Measurements from ENCODE around the gene CFAP61.

Gene CFAP61

DNA sequence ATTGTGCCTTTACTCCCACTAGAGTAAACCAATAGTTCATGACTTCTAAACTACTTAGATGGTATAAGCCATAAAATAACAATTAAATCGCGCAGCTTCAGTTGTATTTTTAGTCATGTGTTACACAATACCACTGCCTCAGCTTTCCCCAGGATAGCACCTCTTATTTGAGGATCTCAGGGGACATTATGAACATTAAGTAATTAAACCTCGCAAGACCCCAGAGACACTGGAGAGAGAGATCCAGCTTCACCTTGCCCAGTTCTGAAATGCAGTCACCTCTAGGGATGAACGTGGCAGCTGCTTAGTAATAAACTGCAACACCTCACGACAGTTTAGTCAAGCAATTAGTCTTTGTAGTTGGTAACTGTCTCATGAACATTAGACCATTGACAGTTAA, 87.1 kb downstream of the CFAP61 start:
- TF ChIP-seq, protein P1, sequence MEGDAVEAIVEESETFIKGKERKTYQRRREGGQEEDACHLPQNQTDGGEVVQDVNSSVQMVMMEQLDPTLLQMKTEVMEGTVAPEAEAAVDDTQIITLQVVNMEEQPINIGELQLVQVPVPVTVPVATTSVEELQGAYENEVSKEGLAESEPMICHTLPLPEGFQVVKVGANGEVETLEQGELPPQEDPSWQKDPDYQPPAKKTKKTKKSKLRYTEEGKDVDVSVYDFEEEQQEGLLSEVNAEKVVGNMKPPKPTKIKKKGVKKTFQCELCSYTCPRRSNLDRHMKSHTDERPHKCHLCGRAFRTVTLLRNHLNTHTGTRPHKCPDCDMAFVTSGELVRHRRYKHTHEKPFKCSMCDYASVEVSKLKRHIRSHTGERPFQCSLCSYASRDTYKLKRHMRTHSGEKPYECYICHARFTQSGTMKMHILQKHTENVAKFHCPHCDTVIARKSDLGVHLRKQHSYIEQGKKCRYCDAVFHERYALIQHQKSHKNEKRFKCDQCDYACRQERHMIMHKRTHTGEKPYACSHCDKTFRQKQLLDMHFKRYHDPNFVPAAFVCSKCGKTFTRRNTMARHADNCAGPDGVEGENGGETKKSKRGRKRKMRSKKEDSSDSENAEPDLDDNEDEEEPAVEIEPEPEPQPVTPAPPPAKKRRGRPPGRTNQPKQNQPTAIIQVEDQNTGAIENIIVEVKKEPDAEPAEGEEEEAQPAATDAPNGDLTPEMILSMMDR (IDR thresholded peaks at IDR 0.05; ENCODE audit: low read depth, low read length), result no peak
- TF ChIP-seq, protein P2, sequence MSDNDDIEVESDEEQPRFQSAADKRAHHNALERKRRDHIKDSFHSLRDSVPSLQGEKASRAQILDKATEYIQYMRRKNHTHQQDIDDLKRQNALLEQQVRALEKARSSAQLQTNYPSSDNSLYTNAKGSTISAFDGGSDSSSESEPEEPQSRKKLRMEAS (IDR thresholded peaks at IDR 0.05; ENCODE audit: low read depth, low read length), result no peak
- no peak for TF ChIP-seq POLR2A (IDR thresholded peaks at IDR 0.05; ENCODE audit: extremely low read depth, insufficient read length)
- no peak for TF ChIP-seq MYC (IDR thresholded peaks at IDR 0.05; ENCODE audit: low read depth, low read length)
- H3K4me3 ChIP-seq (ENCODE audit: low read depth, low read length), result no peak overlapping the region
- no peak for DNase-seq (ENCODE audit: low read depth)

DNA sequence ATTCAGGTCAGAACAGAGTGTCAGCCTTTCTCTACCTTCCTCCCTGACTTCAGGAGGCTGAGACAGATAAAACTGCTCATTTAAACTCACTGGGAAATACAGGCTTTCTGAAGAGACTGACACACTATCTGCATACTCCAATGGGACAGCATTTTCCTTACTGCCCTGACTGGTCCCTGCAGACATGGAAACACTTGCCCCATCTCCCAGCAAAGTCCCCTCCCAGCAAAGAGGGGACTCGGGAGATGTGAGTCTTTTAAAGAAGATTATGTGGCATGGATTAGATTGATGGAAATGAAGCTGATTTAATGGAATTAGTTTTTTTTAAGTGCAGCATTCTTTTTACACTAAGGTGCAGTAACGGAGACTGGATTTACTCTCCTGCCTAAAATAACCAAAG, 90.8 kb downstream of the CFAP61 start:
- TF ChIP-seq MYC (IDR thresholded peaks at IDR 0.05; ENCODE audit: low read depth, low read length) (no peak), POLR2A (IDR thresholded peaks at IDR 0.05; ENCODE audit: extremely low read depth, insufficient read length) (no peak)
- TF ChIP-seq, protein P2 (IDR thresholded peaks at IDR 0.05; ENCODE audit: low read depth, low read length), result no peak
- TF ChIP-seq, protein P1 (IDR thresholded peaks at IDR 0.05; ENCODE audit: low read depth, low read length), result no peak
- H3K4me3 ChIP-seq (ENCODE audit: low read depth, low read length), result no peak overlapping the region
- DNase-seq (ENCODE audit: low read depth), result no peak

DNA sequence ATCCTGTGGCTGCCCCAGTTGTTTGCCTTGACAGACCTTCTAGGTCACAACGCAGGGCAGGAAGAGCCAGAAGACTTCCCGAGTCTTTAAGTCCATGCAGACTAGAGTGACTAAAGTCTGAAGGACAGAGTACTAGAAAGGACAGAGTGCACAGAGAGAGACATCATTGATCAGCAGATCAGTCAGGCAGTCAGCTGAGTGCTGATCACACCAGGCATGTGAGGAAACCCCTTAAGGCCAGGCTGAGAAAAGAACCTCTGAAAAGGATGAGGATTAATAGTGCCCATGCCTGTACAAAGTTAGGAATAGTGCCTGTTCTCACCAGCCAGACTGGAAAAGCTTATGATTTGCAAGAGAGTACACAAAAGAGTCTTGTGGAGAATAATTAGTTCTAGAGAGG, 91.3 kb downstream of the CFAP61 start:
- DNase-seq (ENCODE audit: low read depth), result no peak
- no peak overlapping the region for H3K4me3 ChIP-seq (ENCODE audit: low read depth, low read length)
- TF ChIP-seq, protein P1 (IDR thresholded peaks at IDR 0.05; ENCODE audit: low read depth, low read length), result no peak
- no peak for TF ChIP-seq POLR2A (IDR thresholded peaks at IDR 0.05; ENCODE audit: extremely low read depth, insufficient read length)
- TF ChIP-seq MYC (IDR thresholded peaks at IDR 0.05; ENCODE audit: low read depth, low read length), result no peak
- TF ChIP-seq, protein P2 (IDR thresholded peaks at IDR 0.05; ENCODE audit: low read depth, low read length), result no peak

DNA sequence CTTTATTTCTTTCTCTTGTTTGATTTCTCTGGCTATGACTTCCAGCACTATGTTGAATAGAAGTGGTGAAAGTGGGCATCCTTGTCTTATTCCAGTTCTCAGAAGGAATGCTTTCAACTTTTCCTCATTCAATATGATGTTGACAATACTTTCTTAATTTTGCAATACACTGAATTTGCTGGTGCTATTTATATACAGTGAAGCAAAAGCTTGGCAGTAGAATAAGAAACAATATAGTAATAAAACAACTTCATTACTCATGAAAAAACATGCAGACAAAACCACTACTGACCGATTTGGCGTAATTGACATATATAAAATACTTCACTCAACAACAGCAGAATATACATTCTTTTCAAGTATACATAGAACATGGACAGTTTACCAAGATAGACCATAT, 96.4 kb downstream of the CFAP61 start:
- DNase-seq (ENCODE audit: low read depth), result no peak
- TF ChIP-seq POLR2A (IDR thresholded peaks at IDR 0.05; ENCODE audit: extremely low read depth, insufficient read length) (no peak), MYC (IDR thresholded peaks at IDR 0.05; ENCODE audit: low read depth, low read length) (no peak)
- TF ChIP-seq, protein P2 (IDR thresholded peaks at IDR 0.05; ENCODE audit: low read depth, low read length), result no peak
- TF ChIP-seq, protein P1 (IDR thresholded peaks at IDR 0.05; ENCODE audit: low read depth, low read length), result no peak

DNA sequence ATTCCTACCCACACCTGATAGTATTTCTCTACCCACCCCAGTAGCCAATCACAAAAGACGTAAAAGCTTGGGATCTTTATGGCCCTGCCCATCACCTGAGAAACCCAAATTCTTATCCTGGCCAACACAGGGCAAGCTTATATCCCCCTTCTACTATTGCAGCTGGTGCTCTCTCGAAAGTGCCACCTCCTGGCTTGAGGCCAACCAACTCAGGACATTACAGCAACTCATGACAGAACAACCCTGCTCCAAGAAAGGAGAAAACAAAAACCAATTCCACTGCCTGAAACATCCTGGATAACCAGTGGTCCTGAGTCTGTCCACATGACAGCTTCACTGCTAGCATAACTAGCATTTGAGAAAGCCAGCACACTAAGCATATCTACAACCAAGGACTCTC, 97.9 kb downstream of the CFAP61 start:
- no peak for DNase-seq (ENCODE audit: low read depth)
- no peak overlapping the region for H3K4me3 ChIP-seq (ENCODE audit: low read depth, low read length)
- TF ChIP-seq, protein P2 (IDR thresholded peaks at IDR 0.05; ENCODE audit: low read depth, low read length), result no peak
- TF ChIP-seq POLR2A (IDR thresholded peaks at IDR 0.05; ENCODE audit: extremely low read depth, insufficient read length) (no peak), MYC (IDR thresholded peaks at IDR 0.05; ENCODE audit: low read depth, low read length) (no peak)
- TF ChIP-seq, protein P1 (IDR thresholded peaks at IDR 0.05; ENCODE audit: low read depth, low read length), result no peak

More for the DNA sequence above, 96.4 kb downstream of the CFAP61 start:
- no peak overlapping the region for H3K4me3 ChIP-seq (ENCODE audit: low read depth, low read length)

Measured in NB4 (cell line).